Amniotic stem cell (primary cell): ENCODE results near the gene LRSAM1.

Experiments
- DNase-seq: peaks from one replicate; lab custom pipeline; 2025; lab: John Stamatoyannopoulos, UW

The LRSAM1 gene

GRCh38 chr9:127534250-127534906 is 83.1 kb downstream of the LRSAM1 start:
- DNase-seq, result no peak

- DNase-seq, result no peak
These were observed 83.6 kb downstream of the LRSAM1 start for GRCh38 chr9:127534931-127535330.

GRCh38 chr9:127535396-127535795 is 84.1 kb downstream of the LRSAM1 start:
- no peak for DNase-seq

DNA sequence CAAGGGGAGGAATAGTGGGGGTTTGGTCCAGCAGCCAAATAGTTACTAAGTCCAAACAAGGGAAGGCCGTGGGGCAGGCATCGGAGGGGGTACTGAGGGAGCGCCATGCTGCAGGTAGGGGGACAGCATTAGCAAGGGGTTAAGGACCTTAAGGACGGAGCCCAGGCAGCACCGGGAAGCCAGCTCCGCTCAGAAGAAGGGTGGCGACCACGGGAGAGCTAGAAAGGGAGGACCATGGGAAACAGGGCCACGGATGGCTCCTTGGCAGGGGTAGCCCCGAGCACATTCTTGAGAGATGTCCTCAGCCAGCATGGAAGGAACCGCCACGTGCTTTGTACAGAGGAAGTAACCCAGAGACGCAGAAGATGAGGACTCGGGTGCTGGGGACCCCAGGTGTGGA is 84.5 kb downstream of the LRSAM1 start:
- no peak for DNase-seq

GRCh38 chr9:127536499-127536898 is 85.2 kb downstream of the LRSAM1 start:
- DNase-seq, result no peak

- DNase-seq, result peak; percentile 19
These were observed 85.7 kb downstream of the LRSAM1 start for GRCh38 chr9:127537014-127537413.

- no peak for DNase-seq
These were observed 86.5 kb downstream of the LRSAM1 start for GRCh38 chr9:127537792-127538191.

DNA sequence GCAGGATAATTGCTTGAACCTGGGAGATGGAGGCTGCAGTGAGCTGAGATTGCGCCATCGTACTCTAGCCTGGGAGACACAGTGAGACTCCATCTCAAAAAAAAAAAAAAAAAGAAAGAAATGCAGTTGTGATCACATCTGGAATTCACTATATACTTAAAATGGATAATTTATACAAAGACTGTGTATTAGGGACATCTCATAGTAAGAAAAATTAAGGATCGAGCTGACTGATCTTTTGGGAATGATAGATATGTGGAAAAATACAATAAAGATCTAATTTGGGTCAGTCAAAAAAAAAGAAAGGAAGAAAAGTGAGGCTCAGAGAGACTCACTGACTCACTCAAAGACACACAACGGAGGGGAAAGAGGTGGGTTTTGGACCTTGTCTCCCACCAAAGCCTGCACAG is 87.5 kb downstream of the LRSAM1 start:
- DNase-seq, result peak; percentile 32

DNA sequence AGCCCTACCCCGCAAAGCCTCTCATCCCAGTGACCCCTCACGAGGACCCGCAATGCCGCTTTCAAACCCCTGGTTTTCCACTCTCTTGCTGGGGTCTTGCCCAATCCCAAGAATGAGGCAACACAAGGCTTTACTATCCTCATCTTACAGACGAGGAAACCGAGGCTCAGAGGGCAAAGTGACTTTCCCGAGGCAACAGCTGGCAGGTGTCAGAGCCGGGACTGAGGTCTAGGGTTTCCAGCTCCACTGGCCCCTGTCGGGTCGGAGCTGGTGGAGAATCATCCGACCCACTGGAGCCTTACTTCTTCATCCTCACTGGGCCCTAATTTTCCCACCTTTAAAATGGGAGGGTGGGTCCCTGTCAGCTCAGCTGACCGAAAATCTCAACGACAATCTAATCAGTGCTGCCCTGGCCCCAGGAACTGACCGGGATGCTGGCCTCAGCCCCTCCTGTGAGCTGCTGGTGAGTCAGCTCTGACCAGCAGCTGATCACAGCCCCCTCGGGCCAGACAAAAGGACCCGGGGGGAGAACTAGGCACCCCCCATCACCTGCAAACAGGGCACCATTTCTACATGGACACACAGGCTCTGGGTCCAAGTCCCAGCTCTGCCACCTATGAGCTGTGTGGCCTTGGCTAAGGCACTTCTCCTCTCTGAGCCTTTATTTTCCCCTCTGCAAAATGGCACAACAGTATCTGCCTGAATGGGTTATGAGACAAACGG is 88.1 kb downstream of the LRSAM1 start:
- no peak for DNase-seq

GRCh38 chr9:127539982-127540663 is 88.8 kb downstream of the LRSAM1 start:
- no peak for DNase-seq

DNA sequence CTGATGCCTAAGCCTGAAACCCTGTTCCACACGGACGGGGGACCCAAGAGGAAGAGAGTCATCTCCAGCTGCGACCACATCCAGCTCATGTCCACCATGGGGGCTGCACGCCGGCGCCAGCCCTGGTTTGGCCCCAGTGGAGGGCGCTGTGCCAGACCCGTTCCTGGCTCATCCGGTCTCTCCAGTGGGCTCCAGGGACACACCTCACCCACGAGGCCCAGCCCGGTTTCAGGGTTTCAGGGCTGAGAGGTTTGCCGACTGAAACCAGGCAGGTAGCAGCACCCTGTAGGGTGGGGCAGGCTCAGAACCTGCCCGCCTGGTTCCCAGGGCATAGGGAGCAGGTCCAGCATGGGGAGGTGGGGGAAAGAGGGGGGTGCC is 89.3 kb downstream of the LRSAM1 start:
- DNase-seq, result no peak

- no peak for DNase-seq
These were observed 89.9 kb downstream of the LRSAM1 start for GRCh38 chr9:127541176-127541575.

DNA sequence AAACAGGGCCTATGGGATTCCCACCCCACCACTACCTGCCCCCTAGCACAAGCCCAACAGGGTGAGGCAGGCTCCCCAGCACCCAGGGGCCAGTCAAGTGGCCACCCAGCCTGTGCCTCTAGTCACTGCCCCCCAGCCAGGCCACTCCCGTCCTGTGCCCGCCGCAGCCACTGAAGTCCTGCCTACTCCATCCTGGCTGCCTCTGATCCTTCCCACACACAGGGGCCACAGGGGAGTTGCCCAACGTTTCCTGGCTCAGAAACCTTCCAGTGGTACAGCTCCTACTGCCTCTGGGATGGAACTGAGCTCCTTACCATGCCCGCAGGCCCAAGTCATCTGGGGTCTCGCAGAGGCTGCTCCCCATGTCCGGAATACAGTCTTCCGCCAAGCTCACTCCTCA is 90.6 kb downstream of the LRSAM1 start:
- no peak for DNase-seq

DNA sequence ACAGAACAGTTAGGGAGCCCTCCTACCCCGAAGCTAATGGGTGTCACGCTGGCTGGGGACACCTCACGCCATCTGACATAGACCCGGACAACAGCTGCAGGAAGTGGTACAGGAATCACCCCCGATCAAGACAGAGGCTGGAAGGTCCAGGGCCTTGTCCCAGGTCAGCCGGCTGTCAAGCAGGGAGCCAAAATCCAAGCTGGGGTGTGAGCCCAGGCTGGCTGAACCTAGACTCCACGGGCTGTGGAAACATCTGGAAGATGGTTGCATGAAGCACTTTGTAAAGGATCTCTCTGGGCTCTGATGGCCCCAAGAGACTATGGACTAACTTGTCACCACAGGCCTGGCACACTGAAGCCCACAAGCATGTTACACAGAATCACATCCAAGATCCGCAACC is 91.9 kb downstream of the LRSAM1 start:
- DNase-seq, result no peak

GRCh38 chr9:127543973-127544533 is 92.7 kb downstream of the LRSAM1 start:
- DNase-seq, result no peak

GRCh38 chr9:127545196-127546124 is 94.2 kb downstream of the LRSAM1 start:
- no peak for DNase-seq

DNA sequence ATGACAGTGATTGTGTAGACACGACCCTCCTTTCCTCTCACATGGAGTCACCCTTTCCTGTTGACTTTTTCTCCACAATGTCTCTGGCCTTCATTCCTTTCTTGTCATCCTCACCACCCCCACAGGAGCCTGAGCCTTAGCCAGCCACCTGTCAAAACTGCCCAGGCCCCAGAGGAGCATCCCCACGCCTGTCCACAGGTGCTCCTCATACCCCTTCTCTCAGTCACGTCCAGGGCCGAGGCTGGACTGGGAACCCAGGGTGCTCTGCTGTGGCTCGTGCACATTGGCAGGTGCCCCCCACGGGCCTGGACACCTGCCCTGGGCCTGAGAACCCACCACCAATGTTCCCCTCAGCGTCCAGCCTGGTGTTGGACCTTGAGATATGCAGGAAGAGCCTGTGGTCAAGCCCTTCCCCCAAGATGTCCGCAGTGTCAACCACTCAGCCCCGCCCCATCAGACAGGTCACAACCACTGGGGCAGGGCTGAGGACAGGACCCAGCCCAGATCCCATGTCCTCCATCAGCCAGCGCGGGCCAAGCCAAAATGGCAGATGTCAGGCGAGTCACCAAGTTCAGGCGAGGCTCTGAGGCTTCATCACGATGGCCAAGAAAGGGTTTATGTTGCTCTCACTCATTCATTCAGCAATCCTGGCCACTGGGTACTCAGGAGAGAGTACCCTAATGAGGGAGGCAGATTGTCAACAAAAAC is 95.0 kb downstream of the LRSAM1 start:
- DNase-seq, result no peak

GRCh38 chr9:127548352-127548881 is 97.1 kb downstream of the LRSAM1 start:
- no peak for DNase-seq

- no peak for DNase-seq
These were observed 97.9 kb downstream of the LRSAM1 start for GRCh38 chr9:127549218-127549617.

DNA sequence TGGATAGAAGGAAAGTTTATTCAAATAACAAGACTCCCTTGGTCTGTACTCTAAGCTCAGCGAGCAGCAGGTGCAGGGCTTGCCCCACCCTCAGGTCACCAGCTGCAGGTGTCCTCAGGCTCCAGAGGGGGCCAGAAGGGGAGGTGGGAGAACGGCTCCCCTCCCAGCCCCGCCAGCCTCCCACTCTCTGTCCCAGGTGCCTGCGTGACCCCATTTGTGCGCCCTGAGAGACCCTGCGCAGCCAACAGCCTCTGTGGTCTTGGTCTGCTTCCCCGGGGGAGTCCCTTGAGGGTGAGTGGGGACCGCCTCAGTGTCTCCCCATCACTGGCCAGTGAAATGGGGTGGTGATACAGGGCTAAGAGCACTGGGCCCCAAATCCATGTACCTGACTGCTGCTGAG is 98.4 kb downstream of the LRSAM1 start:
- DNase-seq, result no peak

- DNase-seq, result no peak
These were observed 99.0 kb downstream of the LRSAM1 start for GRCh38 chr9:127550282-127550681.
